ENCODE data around the gene RABIF.
A peak's percentile ranks its signal among the peaks of the same experiment; 100 is the strongest.
"Not testable (repeated sequence)": the region's sequence is repeated elsewhere in the genome, so short reads cannot be mapped to it uniquely, and the experiment has no call there.

Gene RABIF

DNA sequence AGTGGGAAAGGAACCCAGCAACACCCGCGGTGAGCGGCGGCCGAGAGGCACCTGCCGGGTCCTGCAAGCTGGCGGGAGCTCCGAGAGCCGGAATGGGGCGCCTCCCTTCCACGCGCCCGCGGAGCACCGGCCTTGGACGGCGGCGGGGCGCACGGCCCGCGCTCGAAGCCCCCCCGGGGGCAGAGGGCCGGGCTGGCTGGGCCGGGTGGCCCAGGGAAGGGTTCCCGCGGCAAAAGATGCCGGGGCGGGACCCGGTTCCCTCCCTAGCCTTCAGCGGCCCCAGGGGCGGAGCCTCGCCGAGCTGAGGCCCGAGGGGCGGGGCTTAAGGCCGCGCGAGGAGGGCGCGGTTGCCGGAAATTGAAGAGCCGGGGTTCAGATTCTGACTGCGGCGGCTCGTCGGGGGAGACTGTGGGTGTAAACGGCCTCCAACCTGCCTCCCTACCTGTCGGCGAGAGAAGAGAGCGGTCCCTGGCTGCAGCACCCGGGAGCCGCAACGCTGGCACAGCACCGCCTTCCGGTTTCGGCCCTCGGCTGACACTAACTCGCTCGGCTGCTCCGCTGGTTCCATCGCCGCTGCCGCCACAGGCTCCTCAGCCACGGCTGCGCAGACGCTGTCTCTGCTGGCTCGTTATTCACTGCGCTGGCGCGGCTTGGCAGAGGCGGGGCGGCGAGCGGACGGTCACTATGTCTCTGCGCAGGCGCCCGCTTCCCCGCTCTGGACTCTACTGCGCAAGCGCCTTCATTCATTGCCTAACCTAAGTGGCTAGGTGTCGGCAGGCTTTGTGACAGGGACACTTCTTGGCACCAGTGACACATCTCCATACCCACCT lies at the start of gene RABIF:
RABIF (minus strand) TSS at position 619 of the 830 bp plus-strand sequence; CDS start at position 568, 51 bp downstream.
- DNase-seq (ENCODE audit: low read depth), result peak; percentile 61

DNA sequence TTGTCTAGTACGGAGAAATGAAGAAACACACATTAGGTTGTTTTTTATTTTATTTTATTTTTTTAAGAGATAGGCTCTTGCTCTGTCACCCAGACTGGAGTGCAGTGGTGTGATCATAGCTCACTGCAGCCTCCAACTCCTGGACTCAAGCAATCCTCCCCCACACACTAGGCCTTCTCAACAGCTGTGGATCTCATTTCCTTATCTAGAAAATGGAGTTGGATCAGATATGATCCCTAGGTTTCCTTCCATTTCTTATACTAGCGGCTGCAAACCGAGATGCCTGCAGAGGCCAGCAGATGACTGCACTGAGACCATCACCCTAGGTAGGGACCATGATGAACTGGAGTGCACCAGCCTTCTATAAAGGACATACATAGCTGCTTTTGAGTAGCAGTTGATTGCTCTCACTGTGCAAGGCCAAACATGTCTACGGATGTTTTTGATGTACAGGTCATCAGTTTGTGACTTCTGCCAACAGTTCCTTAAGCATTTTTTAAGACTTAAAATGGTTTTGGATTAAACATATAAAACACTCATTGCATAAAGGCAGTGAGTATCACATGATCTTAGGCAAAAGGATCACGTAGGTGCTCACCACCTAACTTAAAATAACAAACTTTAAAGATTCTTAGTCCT lies 49.5 kb upstream of the RABIF start:
- no peak for DNase-seq (ENCODE audit: low read depth)

DNA sequence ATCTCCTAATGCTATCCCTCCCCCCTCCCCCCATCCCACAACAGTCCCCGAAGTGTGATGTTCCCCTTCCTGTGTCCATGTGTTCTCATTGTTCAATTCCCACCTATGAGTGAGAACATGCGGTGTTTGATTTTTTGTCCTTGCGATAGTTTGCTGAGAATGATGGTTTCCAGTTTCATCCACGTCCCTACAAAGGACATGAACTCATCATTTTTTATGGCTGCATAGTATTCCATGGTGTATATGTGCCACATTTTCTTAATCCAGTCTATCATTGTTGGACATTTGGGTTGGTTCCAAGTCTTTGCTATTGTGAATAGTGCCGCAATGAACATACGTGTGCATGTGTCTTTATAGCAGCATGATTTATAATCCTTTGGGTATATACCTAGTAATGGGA lies 47.5 kb upstream of the RABIF start:
- not testable (repeated sequence) for DNase-seq (ENCODE audit: low read depth)

DNA sequence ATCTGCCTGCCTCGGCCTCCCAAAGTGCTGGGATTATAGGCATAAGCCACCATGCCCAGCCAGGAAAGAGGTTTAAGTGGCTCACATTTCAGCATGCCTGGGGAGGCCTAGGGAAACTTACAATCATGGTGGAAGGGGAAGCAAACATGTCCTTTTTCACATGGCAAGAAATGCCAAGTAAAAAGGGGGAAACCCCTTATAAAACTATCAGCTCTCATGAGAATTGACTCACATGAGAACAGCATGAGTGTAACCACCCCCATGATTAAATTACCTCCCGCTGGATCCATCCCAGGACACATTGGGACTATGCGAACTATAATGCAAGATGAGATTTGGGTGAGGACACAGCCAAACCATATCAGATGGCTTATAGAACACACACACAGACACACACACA lies 46.9 kb upstream of the RABIF start:
- DNase-seq (ENCODE audit: low read depth), result no peak

DNA sequence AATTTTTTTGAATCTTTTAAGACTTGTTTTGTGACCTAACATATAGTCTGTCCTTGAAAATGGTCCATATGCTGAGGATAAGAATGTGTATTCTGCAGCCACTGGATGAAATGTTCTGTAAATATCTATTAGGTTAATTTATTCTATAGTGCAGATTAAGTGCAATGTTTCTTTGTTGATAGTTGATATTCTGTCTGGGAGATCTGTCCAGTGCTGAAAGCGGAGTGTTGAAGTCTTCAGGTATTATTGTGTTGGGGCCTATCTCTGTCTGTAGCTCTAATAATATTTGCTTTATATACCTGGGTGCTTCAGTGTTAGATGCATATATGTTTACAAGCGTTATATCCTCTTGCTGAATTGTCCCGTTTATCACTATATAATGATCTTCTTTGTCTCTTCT lies 45.8 kb upstream of the RABIF start:
- no peak for DNase-seq (ENCODE audit: low read depth)

DNA sequence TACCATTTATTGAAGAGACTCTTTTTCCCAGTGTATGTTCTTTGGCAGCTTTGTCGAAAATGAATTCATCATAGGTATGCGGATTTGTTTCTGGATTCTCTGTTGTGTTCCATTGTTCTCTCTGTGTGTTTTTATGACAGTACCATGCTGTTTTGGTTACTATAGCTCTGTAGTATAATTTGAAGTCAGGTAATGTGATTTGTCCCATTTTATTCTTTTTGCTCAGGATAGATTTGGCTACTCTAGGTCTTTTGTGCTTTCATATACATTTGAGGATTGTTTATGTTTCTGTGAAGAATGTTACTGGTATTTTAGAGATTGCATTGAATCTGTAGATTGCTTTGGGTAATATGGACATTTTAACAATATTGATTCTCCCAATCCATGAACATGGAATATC lies 43.5 kb upstream of the RABIF start:
- DNase-seq (ENCODE audit: low read depth), result no peak

DNA sequence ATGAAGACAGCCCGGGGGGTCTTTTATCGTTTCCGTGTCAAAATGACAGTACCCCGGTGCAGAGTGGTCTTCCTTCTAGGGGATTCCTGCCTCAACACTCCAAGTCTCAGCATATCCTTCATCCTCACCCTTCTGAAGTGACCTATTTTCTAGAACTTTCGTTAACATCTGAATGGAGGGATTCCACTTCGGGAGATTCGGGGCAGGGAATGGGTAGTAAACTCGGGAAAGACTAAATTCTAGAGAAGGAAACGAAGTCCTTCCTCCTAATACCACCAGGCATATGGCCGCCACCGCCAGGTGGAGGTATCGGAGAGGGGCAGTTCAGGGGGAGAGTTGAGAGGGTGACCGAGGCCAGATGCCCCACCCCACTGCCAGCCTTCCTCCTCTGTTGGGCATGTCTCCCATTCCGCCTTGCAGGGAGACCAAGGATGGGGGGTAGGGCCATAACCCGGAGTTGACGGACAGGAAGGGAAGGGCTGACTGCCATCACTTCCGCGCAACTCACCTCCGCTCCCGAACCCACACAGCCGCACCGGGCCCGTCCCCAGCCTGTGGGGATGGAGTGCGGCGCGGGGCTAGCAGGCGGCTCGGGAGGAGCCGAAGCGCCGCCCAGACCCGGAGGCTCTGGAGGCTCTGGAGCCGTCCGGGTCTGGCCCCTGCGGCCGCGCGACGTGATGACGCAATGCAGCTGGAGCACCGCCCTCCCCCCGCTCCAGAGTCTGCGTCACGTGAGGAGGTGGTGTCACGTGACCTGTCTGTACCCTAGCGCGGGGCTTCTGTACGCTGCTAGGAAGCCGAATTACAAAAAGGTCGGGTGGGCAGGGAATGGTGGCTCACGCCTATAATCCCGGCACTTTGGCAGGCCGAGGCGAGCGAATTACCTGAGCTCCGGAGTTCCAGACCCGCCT lies 37.9 kb upstream of the RABIF start, which contains the start of gene KLHL12:
KLHL12 (minus strand) TSS at position 654 of the 911 bp plus-strand sequence. CDS start 2,072 bp downstream, outside the sequence.
- DNase-seq (ENCODE audit: low read depth), result peak; percentile 73

DNA sequence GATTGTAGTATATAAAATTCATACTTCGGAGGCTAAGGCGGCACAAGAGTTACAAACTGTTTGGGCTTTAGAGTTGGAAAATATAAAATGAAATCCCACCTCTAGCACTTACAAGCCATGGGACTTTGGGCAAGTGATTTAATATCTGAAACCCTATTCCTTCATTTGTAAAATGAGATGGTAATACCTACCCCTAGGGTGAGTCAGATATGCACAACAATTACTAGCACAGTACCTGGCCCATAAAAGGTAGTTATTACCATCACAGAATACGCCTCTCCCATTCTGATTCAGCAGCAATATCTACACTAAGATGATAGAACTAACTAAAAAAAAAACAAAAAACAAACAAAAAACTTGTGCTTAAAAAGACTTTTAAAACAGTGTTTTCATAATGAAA lies 34.6 kb upstream of the RABIF start:
- DNase-seq (ENCODE audit: low read depth), result no peak

DNA sequence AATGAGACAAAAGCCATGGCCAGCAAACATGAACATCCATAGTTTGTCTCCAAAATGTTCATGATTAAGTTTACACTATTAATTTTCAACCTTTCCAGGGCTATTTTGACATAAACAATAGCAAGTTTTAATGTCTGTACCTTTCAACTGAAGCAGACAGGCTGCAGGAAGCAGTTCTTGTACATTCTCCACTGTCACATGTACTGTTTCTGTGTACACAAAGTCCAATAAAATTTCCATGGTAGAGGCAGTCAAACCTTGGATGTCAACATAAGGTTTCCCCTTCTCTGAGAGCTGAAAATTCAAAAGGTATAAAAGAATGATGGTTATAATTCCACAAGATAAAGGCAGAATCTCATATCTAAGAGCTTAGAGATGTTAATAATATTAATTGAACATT lies 30.7 kb upstream of the RABIF start:
- no peak for DNase-seq (ENCODE audit: low read depth)

DNA sequence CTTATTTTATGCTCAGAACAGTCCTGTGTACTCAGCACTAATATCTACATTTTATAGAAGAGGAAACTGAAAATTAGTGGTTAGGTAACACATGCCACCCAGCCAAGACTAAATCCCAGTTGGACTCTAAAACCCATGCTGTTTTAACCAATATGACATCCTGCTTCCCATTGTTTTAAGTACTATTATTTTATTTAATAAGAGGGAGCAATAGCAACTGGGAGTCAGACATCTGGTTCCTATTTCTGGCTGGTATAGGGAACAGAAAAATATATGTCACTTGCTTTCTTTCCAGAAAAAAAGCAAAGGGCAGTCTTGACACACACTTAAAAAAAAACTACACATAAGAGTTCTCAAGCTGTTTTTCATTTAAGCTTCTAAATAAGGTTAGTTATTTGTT lies 26.2 kb upstream of the RABIF start:
- no peak for DNase-seq (ENCODE audit: low read depth)

DNA sequence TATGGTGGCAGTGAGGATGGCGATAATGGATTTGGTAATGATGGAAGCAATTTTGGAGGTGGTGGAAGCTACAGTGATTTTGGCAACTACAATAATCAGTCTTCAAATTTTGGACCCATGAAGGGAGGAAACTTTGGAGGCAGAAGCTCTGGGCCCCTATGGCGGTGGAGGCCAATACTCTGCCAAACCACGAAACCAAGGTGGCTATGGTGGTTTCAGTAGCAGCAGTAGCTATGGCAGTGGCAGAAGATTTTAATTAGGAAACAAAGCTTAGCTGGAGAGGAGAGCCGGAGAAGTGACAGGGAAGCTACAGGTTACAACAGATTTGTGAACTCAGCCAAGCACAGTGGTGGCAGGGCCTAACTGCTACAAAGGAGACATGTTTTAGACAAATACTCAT lies 23.5 kb upstream of the RABIF start:
- not testable (repeated sequence) for DNase-seq (ENCODE audit: low read depth)

DNA sequence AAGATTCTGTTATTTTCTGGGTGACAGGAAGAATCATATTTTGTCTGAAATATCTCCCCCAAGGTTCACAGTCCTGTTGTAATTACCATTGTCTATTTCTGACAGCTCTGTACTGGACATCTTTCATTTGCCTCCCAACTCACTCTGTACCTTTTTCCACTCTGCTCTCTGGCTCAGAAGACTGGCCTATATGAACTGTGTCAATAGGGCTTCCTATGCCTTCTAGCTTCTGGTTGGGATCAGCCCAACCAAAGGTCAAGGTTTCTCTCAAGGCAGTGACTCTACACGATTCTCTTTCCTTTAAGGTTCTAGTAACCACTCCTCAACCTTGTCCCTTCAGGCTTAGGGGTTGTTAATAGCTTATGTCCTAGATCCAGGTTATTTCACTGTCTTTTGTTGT lies 20.5 kb upstream of the RABIF start:
- DNase-seq (ENCODE audit: low read depth), result no peak

DNA sequence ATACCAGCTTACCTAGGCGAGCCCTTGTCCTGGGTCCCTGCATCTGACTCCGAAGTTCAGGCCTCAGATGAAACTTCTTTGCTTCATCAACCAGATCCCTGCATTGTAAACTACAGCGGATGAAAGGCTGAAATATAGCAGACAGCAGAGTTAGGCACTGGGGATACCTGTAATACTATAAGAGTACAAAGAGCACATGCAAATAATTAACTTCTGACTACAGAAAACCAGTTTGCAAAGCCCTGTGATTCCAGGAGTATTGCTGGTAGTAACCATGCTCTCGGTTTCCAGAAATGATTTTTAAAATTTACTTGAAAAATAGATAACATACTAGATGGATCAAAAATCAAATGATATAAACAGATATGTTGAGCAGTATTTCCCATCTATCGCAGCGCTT lies 20.0 kb upstream of the RABIF start:
- no peak for DNase-seq (ENCODE audit: low read depth)

DNA sequence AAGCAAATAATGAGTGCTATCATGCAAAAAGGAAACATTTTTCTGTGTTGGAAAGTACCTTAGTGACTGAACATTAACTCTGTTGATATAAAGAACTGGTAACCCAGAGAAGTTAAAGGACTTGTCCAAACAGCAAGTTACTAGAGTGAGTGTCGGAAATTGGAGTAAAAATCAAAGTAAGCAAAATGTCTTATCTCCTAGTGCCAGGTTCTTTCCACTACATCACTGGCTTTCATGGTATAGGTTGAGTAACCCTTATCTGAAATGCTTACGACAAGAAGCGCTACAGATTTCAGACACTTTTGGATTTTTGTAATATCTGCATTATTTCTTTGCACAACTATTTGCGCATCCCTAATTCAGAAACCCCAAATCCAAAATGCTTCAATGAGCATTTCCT lies 16.4 kb upstream of the RABIF start:
- DNase-seq (ENCODE audit: low read depth), result no peak

DNA sequence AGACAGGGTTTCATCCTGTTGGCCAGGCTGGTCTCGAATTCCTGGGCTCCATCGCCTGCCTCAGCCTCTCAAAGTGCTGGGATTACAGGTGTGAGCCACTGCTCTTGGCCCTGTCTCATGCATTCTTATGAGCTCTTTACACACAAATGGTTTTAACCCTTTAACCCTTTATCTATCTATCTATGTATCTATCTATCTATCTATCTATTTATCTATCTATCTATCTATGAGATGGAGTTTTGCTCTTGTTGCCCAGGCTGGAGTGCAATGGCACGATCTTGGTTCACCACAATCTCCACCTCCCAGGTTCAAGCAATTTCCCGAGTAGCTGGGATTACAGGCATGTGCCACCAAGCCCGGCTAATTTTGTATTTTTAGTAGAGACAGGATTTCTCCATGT lies 14.9 kb upstream of the RABIF start:
- not testable (repeated sequence) for DNase-seq (ENCODE audit: low read depth)

DNA sequence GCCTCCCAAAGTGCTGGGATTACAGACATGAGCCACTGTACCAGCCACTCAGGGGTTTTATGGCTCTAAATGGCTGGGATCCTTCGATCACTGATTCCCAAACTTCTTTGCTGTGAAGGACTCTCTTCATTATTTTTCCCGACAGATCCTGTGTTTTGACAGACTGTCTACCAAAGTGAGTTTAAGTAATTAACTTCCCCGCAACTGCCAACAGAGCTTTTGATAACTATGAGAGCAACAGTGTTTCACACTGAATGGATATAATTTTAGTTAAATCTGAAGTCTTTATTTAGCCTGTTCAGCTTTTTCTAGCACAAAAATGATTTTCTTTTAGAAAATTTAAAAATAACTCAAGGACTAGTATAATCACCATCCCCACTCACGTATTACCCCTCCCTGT lies 12.6 kb upstream of the RABIF start:
- DNase-seq (ENCODE audit: low read depth), result no peak

DNA sequence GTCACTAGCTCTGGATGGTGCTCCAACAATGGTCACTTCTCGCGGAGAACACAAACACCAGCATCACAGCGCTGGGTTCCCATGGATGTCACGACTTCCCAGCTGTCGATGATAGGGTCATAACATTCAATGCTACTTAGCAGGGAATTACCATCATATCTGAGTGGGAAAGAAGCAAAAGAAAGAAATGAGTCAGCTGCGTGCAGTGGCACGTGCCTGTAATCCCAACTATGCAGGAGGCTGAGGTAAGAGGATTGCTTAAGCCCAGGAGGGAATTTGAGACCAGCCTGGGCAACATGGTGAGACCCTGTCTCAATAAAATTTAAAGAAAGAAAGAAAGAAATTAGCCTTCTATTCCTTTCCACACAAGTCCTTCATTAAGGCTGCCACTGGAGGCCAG lies 3.6 kb upstream of the RABIF start:
- no peak for DNase-seq (ENCODE audit: low read depth)

DNA sequence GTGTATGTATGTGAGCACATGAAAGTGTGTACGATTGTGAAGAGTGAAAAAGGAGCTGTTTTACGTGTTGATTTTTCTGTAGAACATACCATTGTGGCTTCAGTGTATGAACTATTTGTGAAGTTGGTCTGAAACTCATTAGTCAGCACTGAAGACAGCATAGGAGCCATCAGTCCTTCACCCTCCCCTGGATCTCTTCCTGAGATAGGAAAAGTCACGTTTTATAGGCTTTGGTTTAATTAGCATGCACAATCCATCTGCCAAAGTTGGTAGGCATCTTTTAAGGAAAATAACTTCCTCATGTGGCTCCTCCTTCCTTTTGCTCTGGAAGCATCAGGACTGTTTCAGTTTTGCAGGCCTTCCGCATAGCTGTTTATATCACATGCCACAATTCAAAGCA lies 1.4 kb upstream of the RABIF start:
- no peak for DNase-seq (ENCODE audit: low read depth)

DNA sequence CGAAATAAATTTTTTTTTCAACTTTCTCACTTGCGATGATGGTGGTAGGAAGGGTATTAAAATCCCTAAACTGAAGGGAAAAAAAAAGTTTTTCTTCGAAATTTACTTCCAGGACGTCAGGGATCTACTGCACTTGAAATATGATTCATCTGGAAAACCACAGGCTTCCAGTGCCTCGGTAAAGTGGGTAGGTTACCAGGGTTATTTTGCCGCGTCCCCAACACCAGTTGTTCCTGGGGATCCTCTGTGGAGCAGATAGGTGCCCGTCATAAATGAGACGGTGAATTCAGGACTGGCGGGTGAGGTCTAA lies 773 bp downstream of the RABIF start:
- DNase-seq (ENCODE audit: low read depth), result peak; percentile 15

DNA sequence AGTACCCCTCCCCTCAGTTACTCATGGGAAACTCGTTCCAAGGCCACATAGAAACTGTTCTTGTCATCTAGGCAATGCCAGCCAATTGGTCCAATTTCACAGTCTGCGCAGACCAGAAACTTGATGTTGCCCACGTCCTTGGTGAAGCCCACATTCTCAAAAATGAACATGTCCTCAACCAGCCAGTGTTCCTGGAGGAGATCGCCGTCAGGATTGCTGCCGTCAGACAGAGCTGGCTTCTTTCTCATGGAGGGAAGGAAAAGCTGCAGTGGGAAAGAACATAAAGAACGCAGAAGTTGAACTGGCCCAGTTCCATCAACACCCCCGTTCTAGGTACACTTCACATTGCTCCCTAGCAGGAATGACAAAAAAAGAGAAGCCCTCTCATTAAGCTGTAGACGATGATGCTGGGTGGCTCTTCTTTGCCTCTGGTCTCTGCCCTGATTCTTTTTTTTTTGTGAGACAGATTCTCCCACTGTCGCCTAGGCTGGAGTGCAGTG lies 7.9 kb downstream of the RABIF start:
- no peak for DNase-seq (ENCODE audit: low read depth)

DNA sequence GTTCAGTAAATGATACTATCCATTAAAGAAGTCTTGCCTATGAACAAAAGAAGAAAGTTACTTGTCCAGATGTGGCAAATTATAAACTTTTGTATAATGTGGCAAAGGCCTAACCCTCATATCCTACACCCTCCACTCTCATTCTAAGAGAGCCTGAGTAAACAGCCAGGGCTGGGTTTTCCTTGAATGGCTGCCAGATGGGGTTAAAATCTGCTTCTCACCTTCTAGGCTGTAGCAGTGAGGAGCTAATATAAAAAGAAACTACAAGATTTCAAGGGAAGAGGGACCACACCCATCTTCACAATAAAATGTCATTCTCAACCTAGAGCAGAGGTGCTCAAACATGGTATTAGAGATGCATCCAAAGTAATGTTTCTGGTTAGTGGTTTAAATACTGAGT lies 8.9 kb downstream of the RABIF start:
- DNase-seq (ENCODE audit: low read depth), result no peak

DNA sequence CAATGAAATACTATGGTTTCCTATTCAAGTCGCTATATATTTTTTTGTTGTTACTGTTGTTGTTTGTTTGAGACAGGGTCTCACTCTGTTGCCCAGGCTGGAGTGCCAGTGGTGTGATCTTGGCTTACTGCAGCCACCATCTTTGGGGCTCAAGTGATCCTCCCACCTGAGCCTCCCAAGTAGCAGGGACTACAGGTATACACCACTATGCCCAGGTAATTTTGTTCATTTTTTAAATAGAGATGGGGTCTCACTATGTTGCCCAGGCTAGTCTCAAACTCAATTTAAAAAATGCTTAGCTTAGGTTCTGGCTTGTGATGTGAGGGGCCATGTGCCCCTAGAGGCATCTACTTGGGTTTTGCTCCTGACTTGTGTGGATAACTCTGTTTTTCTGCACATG lies 9.8 kb downstream of the RABIF start:
- no peak for DNase-seq (ENCODE audit: low read depth)

DNA sequence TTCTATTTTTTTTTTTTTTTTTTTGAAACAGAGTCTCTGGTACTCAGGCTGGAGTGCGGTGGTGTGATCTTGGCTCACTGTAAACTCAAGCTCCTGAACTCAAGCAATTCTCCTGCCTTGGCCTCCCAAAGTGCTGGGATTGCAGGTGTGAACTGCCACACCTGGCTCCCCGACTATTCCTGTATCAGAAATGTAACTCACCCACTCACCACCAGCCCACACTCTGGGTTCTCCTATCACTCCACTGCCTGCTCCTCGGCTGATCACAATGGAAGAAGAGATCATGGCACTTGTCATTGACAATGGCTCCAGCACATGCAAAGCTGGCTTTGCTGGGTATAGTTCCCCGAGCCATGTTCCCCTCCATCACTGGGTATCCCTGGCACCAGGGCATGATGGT lies 15.9 kb downstream of the RABIF start:
- DNase-seq (ENCODE audit: low read depth), result no peak
